IPS-20b (cell line): ENCODE measurements around the gene EFCAB13.

ENCODE experiments used
- H3K27ac ChIP-seq: one replicate; pipeline ENCODE4 v1.5.1; 2013; ENCODE audit warnings: low read length
- H3K27me3 ChIP-seq: 2 replicates; pipeline ENCODE4 v1.6.1; 2013; ENCODE audit warnings: mild to moderate bottlenecking, low read length, inconsistent platforms; ENCODE audit not compliant: insufficient read depth
- H3K36me3 ChIP-seq: 2 replicates; pipeline ENCODE4 v1.6.1; 2013; ENCODE audit warnings: low read depth, mild to moderate bottlenecking, inconsistent platforms, low read length, moderate library complexity; ENCODE audit not compliant: insufficient read depth
- H3K4me1 ChIP-seq: 2 replicates; pipeline ENCODE4 v1.6.1; 2013; ENCODE audit warnings: mild to moderate bottlenecking, control low read depth, inconsistent platforms, low read length, moderate library complexity; ENCODE audit not compliant: insufficient read depth
- H3K4me3 ChIP-seq: 2 replicates; pipeline ENCODE4 v1.5.1; 2013; ENCODE audit warnings: mild to moderate bottlenecking, low read length, inconsistent platforms
- H3K9ac ChIP-seq: 2 replicates; pipeline ENCODE4 v1.6.1; 2013; ENCODE audit warnings: low read depth, mild to moderate bottlenecking, inconsistent platforms, low read length, moderate library complexity
- H3K9me3 ChIP-seq: 2 replicates; pipeline ENCODE4 v1.6.1; 2013; ENCODE audit warnings: mild to moderate bottlenecking, low read depth, low read length, inconsistent platforms; ENCODE audit not compliant: insufficient read depth

EFCAB13 gene

GRCh38 chr17:47315451-47316266, 8.1 kb upstream of the EFCAB13 start:
- H3K36me3 ChIP-seq, result no peaks in the 10 kb centered on the region
- no peak overlapping the region for H3K4me3 ChIP-seq
- H3K9me3 ChIP-seq, result 0 out of 2 replicates have a peak, but pooled peaks cover 2% of the 10 kb centered on the region
- H3K9ac ChIP-seq, result no peak overlapping the region
- no peaks in the 10 kb centered on the region; the same call in 1 of the 2 replicates for H3K4me1 ChIP-seq
- no peak overlapping the region for H3K27ac ChIP-seq
- H3K27me3 ChIP-seq, result no peaks in the 10 kb centered on the region

GRCh38 chr17:47316311-47316710, 7.4 kb upstream of the EFCAB13 start:
- H3K27ac ChIP-seq, result no peak overlapping the region
- H3K36me3 ChIP-seq, result no peaks in the 10 kb centered on the region
- no peak overlapping the region for H3K4me3 ChIP-seq
- H3K27me3 ChIP-seq, result no peaks in the 10 kb centered on the region
- H3K9me3 ChIP-seq, result peaks cover 9% of the 10 kb centered on the region; the same call in 1 of the 2 replicates
- no peak overlapping the region for H3K9ac ChIP-seq
- no peaks in the 10 kb centered on the region for H3K4me1 ChIP-seq

GRCh38 chr17:47317119-47317518, 6.6 kb upstream of the EFCAB13 start:
- no peaks in the 10 kb centered on the region for H3K4me1 ChIP-seq
- no peak overlapping the region for H3K9ac ChIP-seq
- no peak overlapping the region for H3K27ac ChIP-seq
- H3K9me3 ChIP-seq, result peaks cover 10% of the 10 kb centered on the region; the same call in 1 of the 2 replicates
- no peak overlapping the region for H3K4me3 ChIP-seq
- no peaks in the 10 kb centered on the region for H3K36me3 ChIP-seq
- H3K27me3 ChIP-seq, result peaks cover 1% of the 10 kb centered on the region

GRCh38 chr17:47318197-47318918, 5.4 kb upstream of the EFCAB13 start:
- H3K36me3 ChIP-seq, result no peaks in the 10 kb centered on the region
- peaks cover 3% of the 10 kb centered on the region; the same call in 1 of the 2 replicates for H3K4me1 ChIP-seq
- H3K27ac ChIP-seq, result no peak overlapping the region
- no peak overlapping the region for H3K4me3 ChIP-seq
- no peak overlapping the region for H3K9ac ChIP-seq
- peaks cover 8% of the 10 kb centered on the region for H3K27me3 ChIP-seq
- peaks cover 10% of the 10 kb centered on the region; the same call in 1 of the 2 replicates for H3K9me3 ChIP-seq

GRCh38 chr17:47320879-47321502, 2.8 kb upstream of the EFCAB13 start:
- peaks cover 10% of the 10 kb centered on the region; the same call in 1 of the 2 replicates for H3K9me3 ChIP-seq
- peaks cover 3% of the 10 kb centered on the region; the same call in 1 of the 2 replicates for H3K4me1 ChIP-seq

GRCh38 chr17:47324224-47325020, 667 bp downstream of the EFCAB13 start:
- H3K4me3 ChIP-seq, result peak overlapping the region; percentile 84
- peaks cover 15% of the 10 kb centered on the region for H3K27me3 ChIP-seq
- H3K36me3 ChIP-seq, result no peaks in the 10 kb centered on the region
- H3K9me3 ChIP-seq, result peaks cover 10% of the 10 kb centered on the region; the same call in 1 of the 2 replicates
- H3K4me1 ChIP-seq, result peaks cover 3% of the 10 kb centered on the region; the same call in 1 of the 2 replicates
- peak overlapping the region; percentile 70; the same call in 1 of the 2 replicates for H3K9ac ChIP-seq
- no peak overlapping the region for H3K27ac ChIP-seq

More at GRCh38 chr17:47320879-47321502, 2.8 kb upstream of the EFCAB13 start:
- Histone ChIP-seq H3K36me3 (no peaks in the 10 kb centered on the region), H3K4me3 (no peak overlapping the region), H3K27ac (no peak overlapping the region), H3K27me3 (peaks cover 15% of the 10 kb centered on the region), H3K9ac (no peak overlapping the region)

GRCh38 chr17:47325176-47325575, 1.4 kb downstream of the EFCAB13 start:
- H3K9ac ChIP-seq, result no peak overlapping the region
- peaks cover 10% of the 10 kb centered on the region; the same call in 1 of the 2 replicates for H3K9me3 ChIP-seq
- H3K27ac ChIP-seq, result no peak overlapping the region
- H3K27me3 ChIP-seq, result peaks cover 15% of the 10 kb centered on the region
- no peaks in the 10 kb centered on the region for H3K36me3 ChIP-seq
- H3K4me1 ChIP-seq, result peaks cover 3% of the 10 kb centered on the region; the same call in 1 of the 2 replicates
- no peak overlapping the region for H3K4me3 ChIP-seq

GRCh38 chr17:47330548-47330947, 6.8 kb downstream of the EFCAB13 start:
- H3K4me3 ChIP-seq, result no peak overlapping the region
- no peaks in the 10 kb centered on the region for H3K36me3 ChIP-seq
- H3K9me3 ChIP-seq, result no peaks in the 10 kb centered on the region
- H3K27ac ChIP-seq, result no peak overlapping the region
- H3K9ac ChIP-seq, result no peak overlapping the region
- H3K4me1 ChIP-seq, result no peaks in the 10 kb centered on the region
- H3K27me3 ChIP-seq, result no peaks in the 10 kb centered on the region

GRCh38 chr17:47332287-47332686, 8.5 kb downstream of the EFCAB13 start:
- H3K9ac ChIP-seq, result no peak overlapping the region

GRCh38 chr17:47335101-47335936, 11.6 kb downstream of the EFCAB13 start:
- no peaks in the 10 kb centered on the region for H3K9me3 ChIP-seq
- no peaks in the 10 kb centered on the region for H3K36me3 ChIP-seq
- H3K4me3 ChIP-seq, result no peak overlapping the region
- no peak overlapping the region for H3K27ac ChIP-seq
- no peaks in the 10 kb centered on the region for H3K27me3 ChIP-seq
- H3K9ac ChIP-seq, result no peak overlapping the region
- no peaks in the 10 kb centered on the region for H3K4me1 ChIP-seq

More at GRCh38 chr17:47332287-47332686, 8.5 kb downstream of the EFCAB13 start:
- no peak overlapping the region for H3K4me3 ChIP-seq
- no peaks in the 10 kb centered on the region for H3K27me3 ChIP-seq
- no peak overlapping the region for H3K27ac ChIP-seq
- no peaks in the 10 kb centered on the region for H3K4me1 ChIP-seq
- H3K9me3 ChIP-seq, result no peaks in the 10 kb centered on the region
- H3K36me3 ChIP-seq, result no peaks in the 10 kb centered on the region
